HepG2 (cell line): ENCODE measurements around the gene POLR3H. TPM values are rescaled to one million over a fixed set of nuclear protein-coding genes. Genes with fewer than 3 reads are reported as not detected.

Experiments
- ATF7 ChIP-seq, 2 experiments: fragments of 450-650 bp in 1 of 2; sonication (generic) in 1 of 2; formaldehyde crosslinking in 1 of 2; IDR thresholded peaks; 2 replicates each; pipeline versions ENCODE4 v1.4.0 to v1.6.1; 2016 to 2020; ENCODE audit warnings: antibody characterized with exemption in 1 of 2, mild to moderate bottlenecking in 1 of 2, missing genetic modification reagents in 1 of 2
- HNF4A ChIP-seq: sonication (generic); formaldehyde crosslinking; IDR thresholded peaks from 2 replicates; pipeline ENCODE4 v1.4.0; 2020; ENCODE audit warnings: missing genetic modification reagents
- MED1 ChIP-seq: sonication (generic); formaldehyde crosslinking; IDR thresholded peaks from 2 replicates; pipeline ENCODE4 v1.4.0; 2020; ENCODE audit warnings: missing genetic modification reagents
- RARA ChIP-seq: IDR thresholded peaks from 2 replicates; pipeline ENCODE4 v1.6.1; 2016; ENCODE audit warnings: missing genetic modification reagents, missing compliant biosample characterization
- TBL1XR1 ChIP-seq: fragments of 150-350 bp; IDR thresholded peaks from 2 replicates; pipeline ENCODE4 v1.6.1; 2014; ENCODE audit warnings: borderline replicate concordance, low read length; ENCODE audit not compliant: partially characterized antibody
- TP53 ChIP-seq: sonication (generic); formaldehyde crosslinking; conservative IDR thresholded peaks from 2 replicates; pipeline ENCODE4 v1.4.0; 2020; ENCODE audit warnings: missing genetic modification reagents
- ZBTB7B ChIP-seq: sonication (generic); formaldehyde crosslinking; IDR thresholded peaks from 2 replicates; pipeline ENCODE4 v1.4.0; 2020; ENCODE audit warnings: missing genetic modification reagents
- ZNF282 ChIP-seq: fragments of 450-650 bp; IDR thresholded peaks from 2 replicates; pipeline ENCODE4 v1.6.1; 2018; ENCODE audit not compliant: partially characterized antibody
- ZNF292 ChIP-seq: sonication (generic); formaldehyde crosslinking; IDR thresholded peaks from 2 replicates; pipeline ENCODE4 v1.8.1; 2022; ENCODE audit warnings: mild to moderate bottlenecking, low read depth, missing genetic modification reagents, borderline replicate concordance
- ZNF598 ChIP-seq: sonication (generic); formaldehyde crosslinking; IDR thresholded peaks from 2 replicates; pipeline ENCODE4 v1.5.1; 2020; ENCODE audit warnings: mild to moderate bottlenecking, missing genetic modification reagents, borderline replicate concordance
- polyA plus RNA-seq, 8 experiments: library from polyadenylated mRNA; depleted of rRNA in 3 of 8; stranded (reverse) in 7 of 8; unstranded in 1 of 8; fragments of >200 nt; fragmentation: Illumina TruSeq in 4 of 8; extraction: Trizol in 4 of 8; gene quantifications; 2 replicates each; pipeline versions ENCODE4 v1.2.1 to v1.2.3, GENCODE V29; 2011 to 2016; ENCODE audit warnings: low read depth in 4 of 8, missing spikeins in 1 of 8, mixed read lengths in 1 of 8; ENCODE audit not compliant: insufficient read depth in 1 of 8
- total RNA-seq, 5 experiments: library from RNA; depleted of rRNA; stranded (reverse); fragments of >200 nt; fragmentation: Illumina TruSeq; extraction: Trizol; gene quantifications; 2 replicates each; pipeline ENCODE4 v1.2.3, GENCODE V29; 2016; ENCODE audit warnings: low read depth in 1 of 5
- TF ChIP-seq, protein P1 (sequence below): sonication (generic); formaldehyde crosslinking; IDR thresholded peaks from 2 replicates; pipeline ENCODE4 v1.4.0; 2020; ENCODE audit warnings: missing genetic modification reagents
- TF ChIP-seq, protein P2 (sequence below): sonication (generic); formaldehyde crosslinking; IDR thresholded peaks from 2 replicates; pipeline ENCODE4; 2020; ENCODE audit warnings: missing genetic modification reagents, mild to moderate bottlenecking, borderline replicate concordance
- TF ChIP-seq, protein P3 (sequence below): IDR thresholded peaks from 2 replicates; pipeline ENCODE4 v1.4.0; 2020; ENCODE audit warnings: mild to moderate bottlenecking, missing genetic modification reagents
- TF ChIP-seq, protein P4 (sequence below): sonication (generic); formaldehyde crosslinking; IDR thresholded peaks from 2 replicates; pipeline ENCODE4 v1.9.0; 2022; ENCODE audit warnings: missing genetic modification reagents, mild to moderate bottlenecking, borderline replicate concordance

POLR3H gene
- total and polyA plus RNA-seq, 2 of the 13 experiments (the other 11 are each of a cell fraction or from before 2014, with no cell fraction given) = 10.3 to 28.6 TPM

DNA sequence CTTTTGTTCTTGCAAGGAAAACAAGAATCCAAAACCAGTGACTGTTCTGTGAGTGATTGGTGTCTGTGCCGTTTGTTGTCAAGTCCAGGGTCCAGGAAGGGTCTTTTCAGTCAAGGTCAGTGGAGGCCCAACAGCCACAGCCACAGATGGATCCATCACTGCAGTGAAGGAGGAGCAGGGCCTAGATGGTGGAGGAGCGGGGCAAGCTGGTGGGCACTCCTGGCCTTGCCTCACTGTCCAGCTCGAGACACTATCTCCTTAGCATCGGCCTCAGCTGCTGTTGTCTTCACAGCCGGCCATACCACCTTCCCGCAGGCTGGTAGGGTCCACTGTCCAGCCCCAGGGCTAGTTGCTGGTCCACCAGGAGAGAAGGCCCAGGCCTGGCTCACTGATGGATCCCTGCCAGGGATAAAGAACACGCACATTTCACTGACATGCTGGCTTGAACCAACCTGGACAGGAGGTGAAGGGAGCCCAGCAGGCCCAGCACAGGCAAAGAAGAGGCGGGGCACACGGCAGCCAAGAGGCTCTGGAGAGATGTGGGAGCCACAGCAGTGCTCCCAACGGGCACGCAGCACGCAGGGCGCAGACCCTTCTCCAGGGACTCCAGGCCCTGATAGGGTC is 15.2 kb downstream of the POLR3H start (continued):
- TF ChIP-seq ZNF292 = 0 out of 2 replicates have a peak, but pooled peaks have one; percentile 34
- TF ChIP-seq MED1 (CRISPR knock-in tag) = 0 out of 2 replicates have a peak, but pooled peaks have one; percentile 26
- TF ChIP-seq, protein P1, sequence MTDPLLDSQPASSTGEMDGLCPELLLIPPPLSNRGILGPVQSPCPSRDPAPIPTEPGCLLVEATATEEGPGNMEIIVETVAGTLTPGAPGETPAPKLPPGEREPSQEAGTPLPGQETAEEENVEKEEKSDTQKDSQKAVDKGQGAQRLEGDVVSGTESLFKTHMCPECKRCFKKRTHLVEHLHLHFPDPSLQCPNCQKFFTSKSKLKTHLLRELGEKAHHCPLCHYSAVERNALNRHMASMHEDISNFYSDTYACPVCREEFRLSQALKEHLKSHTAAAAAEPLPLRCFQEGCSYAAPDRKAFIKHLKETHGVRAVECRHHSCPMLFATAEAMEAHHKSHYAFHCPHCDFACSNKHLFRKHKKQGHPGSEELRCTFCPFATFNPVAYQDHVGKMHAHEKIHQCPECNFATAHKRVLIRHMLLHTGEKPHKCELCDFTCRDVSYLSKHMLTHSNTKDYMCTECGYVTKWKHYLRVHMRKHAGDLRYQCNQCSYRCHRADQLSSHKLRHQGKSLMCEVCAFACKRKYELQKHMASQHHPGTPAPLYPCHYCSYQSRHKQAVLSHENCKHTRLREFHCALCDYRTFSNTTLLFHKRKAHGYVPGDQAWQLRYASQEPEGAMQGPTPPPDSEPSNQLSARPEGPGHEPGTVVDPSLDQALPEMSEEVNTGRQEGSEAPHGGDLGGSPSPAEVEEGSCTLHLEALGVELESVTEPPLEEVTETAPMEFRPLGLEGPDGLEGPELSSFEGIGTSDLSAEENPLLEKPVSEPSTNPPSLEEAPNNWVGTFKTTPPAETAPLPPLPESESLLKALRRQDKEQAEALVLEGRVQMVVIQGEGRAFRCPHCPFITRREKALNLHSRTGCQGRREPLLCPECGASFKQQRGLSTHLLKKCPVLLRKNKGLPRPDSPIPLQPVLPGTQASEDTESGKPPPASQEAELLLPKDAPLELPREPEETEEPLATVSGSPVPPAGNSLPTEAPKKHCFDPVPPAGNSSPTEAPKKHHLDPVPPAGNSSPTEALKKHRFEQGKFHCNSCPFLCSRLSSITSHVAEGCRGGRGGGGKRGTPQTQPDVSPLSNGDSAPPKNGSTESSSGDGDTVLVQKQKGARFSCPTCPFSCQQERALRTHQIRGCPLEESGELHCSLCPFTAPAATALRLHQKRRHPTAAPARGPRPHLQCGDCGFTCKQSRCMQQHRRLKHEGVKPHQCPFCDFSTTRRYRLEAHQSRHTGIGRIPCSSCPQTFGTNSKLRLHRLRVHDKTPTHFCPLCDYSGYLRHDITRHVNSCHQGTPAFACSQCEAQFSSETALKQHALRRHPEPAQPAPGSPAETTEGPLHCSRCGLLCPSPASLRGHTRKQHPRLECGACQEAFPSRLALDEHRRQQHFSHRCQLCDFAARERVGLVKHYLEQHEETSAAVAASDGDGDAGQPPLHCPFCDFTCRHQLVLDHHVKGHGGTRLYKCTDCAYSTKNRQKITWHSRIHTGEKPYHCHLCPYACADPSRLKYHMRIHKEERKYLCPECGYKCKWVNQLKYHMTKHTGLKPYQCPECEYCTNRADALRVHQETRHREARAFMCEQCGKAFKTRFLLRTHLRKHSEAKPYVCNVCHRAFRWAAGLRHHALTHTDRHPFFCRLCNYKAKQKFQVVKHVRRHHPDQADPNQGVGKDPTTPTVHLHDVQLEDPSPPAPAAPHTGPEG = no peak
- TF ChIP-seq, protein P2, sequence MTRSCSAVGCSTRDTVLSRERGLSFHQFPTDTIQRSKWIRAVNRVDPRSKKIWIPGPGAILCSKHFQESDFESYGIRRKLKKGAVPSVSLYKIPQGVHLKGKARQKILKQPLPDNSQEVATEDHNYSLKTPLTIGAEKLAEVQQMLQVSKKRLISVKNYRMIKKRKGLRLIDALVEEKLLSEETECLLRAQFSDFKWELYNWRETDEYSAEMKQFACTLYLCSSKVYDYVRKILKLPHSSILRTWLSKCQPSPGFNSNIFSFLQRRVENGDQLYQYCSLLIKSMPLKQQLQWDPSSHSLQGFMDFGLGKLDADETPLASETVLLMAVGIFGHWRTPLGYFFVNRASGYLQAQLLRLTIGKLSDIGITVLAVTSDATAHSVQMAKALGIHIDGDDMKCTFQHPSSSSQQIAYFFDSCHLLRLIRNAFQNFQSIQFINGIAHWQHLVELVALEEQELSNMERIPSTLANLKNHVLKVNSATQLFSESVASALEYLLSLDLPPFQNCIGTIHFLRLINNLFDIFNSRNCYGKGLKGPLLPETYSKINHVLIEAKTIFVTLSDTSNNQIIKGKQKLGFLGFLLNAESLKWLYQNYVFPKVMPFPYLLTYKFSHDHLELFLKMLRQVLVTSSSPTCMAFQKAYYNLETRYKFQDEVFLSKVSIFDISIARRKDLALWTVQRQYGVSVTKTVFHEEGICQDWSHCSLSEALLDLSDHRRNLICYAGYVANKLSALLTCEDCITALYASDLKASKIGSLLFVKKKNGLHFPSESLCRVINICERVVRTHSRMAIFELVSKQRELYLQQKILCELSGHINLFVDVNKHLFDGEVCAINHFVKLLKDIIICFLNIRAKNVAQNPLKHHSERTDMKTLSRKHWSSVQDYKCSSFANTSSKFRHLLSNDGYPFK (CRISPR knock-in tag) = peak; percentile 17; the same call in 1 of the 2 replicates
- no peak for TF ChIP-seq TBL1XR1
- peak; percentile 59 for TF ChIP-seq RARA (CRISPR knock-in tag)
- no peak for TF ChIP-seq TP53
- TF ChIP-seq, protein P3, sequence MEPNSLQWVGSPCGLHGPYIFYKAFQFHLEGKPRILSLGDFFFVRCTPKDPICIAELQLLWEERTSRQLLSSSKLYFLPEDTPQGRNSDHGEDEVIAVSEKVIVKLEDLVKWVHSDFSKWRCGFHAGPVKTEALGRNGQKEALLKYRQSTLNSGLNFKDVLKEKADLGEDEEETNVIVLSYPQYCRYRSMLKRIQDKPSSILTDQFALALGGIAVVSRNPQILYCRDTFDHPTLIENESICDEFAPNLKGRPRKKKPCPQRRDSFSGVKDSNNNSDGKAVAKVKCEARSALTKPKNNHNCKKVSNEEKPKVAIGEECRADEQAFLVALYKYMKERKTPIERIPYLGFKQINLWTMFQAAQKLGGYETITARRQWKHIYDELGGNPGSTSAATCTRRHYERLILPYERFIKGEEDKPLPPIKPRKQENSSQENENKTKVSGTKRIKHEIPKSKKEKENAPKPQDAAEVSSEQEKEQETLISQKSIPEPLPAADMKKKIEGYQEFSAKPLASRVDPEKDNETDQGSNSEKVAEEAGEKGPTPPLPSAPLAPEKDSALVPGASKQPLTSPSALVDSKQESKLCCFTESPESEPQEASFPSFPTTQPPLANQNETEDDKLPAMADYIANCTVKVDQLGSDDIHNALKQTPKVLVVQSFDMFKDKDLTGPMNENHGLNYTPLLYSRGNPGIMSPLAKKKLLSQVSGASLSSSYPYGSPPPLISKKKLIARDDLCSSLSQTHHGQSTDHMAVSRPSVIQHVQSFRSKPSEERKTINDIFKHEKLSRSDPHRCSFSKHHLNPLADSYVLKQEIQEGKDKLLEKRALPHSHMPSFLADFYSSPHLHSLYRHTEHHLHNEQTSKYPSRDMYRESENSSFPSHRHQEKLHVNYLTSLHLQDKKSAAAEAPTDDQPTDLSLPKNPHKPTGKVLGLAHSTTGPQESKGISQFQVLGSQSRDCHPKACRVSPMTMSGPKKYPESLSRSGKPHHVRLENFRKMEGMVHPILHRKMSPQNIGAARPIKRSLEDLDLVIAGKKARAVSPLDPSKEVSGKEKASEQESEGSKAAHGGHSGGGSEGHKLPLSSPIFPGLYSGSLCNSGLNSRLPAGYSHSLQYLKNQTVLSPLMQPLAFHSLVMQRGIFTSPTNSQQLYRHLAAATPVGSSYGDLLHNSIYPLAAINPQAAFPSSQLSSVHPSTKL (CRISPR knock-in tag) = peak; percentile 52; the same call in 1 of the 2 replicates
- 0 out of 2 replicates have a peak, but pooled peaks have one; percentile 22 for TF ChIP-seq ZNF598 (CRISPR knock-in tag)
- TF ChIP-seq ATF7 (IDR thresholded peaks at IDR 0.05) = no peak
- TF ChIP-seq ATF7 (CRISPR knock-in tag; IDR thresholded peaks at IDR 0.05) = no peak
- peak; percentile 58; the same call in 1 of the 2 replicates for TF ChIP-seq ZBTB7B (CRISPR knock-in tag)
- peak; percentile 81 for TF ChIP-seq HNF4A (CRISPR knock-in tag)
- TF ChIP-seq, protein P4, sequence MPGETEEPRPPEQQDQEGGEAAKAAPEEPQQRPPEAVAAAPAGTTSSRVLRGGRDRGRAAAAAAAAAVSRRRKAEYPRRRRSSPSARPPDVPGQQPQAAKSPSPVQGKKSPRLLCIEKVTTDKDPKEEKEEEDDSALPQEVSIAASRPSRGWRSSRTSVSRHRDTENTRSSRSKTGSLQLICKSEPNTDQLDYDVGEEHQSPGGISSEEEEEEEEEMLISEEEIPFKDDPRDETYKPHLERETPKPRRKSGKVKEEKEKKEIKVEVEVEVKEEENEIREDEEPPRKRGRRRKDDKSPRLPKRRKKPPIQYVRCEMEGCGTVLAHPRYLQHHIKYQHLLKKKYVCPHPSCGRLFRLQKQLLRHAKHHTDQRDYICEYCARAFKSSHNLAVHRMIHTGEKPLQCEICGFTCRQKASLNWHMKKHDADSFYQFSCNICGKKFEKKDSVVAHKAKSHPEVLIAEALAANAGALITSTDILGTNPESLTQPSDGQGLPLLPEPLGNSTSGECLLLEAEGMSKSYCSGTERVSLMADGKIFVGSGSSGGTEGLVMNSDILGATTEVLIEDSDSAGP (CRISPR knock-in tag) = 0 out of 2 replicates have a peak, but pooled peaks have one; percentile 20
- no peak for TF ChIP-seq ZNF282
